ENCODE results near the gene LTO1.

DNA sequence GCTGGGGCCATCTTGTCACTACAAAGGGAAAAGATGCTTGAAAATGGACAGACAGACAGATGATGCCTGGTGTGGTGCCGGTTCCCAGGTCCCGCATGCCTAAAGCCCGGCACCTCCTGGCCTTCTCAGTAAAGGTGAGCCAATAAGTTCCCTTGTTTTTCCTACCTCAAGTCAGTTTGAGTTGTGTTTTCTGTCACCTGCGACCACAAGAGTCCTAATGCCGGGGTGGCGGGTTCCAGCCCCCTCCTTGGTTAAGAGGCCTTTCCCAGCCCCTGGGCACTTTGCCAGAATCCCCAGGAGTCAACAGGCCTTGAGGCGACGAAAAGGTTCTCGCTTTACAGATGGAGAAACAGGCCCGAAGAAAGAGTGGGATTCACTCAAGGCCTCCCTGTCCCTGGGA lies 19.6 kb upstream of the LTO1 start:
- TF ChIP-seq, protein P1, sequence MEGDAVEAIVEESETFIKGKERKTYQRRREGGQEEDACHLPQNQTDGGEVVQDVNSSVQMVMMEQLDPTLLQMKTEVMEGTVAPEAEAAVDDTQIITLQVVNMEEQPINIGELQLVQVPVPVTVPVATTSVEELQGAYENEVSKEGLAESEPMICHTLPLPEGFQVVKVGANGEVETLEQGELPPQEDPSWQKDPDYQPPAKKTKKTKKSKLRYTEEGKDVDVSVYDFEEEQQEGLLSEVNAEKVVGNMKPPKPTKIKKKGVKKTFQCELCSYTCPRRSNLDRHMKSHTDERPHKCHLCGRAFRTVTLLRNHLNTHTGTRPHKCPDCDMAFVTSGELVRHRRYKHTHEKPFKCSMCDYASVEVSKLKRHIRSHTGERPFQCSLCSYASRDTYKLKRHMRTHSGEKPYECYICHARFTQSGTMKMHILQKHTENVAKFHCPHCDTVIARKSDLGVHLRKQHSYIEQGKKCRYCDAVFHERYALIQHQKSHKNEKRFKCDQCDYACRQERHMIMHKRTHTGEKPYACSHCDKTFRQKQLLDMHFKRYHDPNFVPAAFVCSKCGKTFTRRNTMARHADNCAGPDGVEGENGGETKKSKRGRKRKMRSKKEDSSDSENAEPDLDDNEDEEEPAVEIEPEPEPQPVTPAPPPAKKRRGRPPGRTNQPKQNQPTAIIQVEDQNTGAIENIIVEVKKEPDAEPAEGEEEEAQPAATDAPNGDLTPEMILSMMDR (IDR thresholded peaks at IDR 0.05), result no peak
- TF ChIP-seq EP300 (IDR thresholded peaks at IDR 0.05; ENCODE audit: low read depth), result no peak

All from transverse colon (tissue), 3 donors.